ENCODE results near the gene CUX1.

CUX1 gene

GRCh38 chr7:101936223-101936610 is 118.8 kb downstream of the CUX1 start:
- in situ Hi-C loops (cut with HindIII; ENCODE audit: low pct_unique_long_range_greater_than_20kb, low sequenced_read_pairs) = no loop called here
- TF ChIP-seq JUND (IDR thresholded peaks at IDR 0.05; ENCODE audit: low read depth) = no peak
- DNase-seq (ENCODE audit: low read depth in 1 of 2, low spot score in 1 of 2) = no peak

- in situ Hi-C loops (cut with HindIII; ENCODE audit: low pct_unique_long_range_greater_than_20kb, low sequenced_read_pairs) = no loop called here
- no peak for DNase-seq (ENCODE audit: low read depth in 1 of 2, low spot score in 1 of 2)
- TF ChIP-seq JUND (IDR thresholded peaks at IDR 0.05; ENCODE audit: low read depth) = no peak
Observed at GRCh38 chr7:101936611-101937231, 119.3 kb downstream of the CUX1 start.

- DNase-seq (ENCODE audit: low read depth in 1 of 2, low spot score in 1 of 2) = no peak
- in situ Hi-C loops (cut with HindIII; ENCODE audit: low pct_unique_long_range_greater_than_20kb, low sequenced_read_pairs) = no loop called here
- TF ChIP-seq JUND (IDR thresholded peaks at IDR 0.05; ENCODE audit: low read depth) = no peak
Observed at GRCh38 chr7:101937717-101938514, 120.5 kb downstream of the CUX1 start.

- DNase-seq (ENCODE audit: low read depth in 1 of 2, low spot score in 1 of 2) = no peak
- no peak for TF ChIP-seq JUND (IDR thresholded peaks at IDR 0.05; ENCODE audit: low read depth)
- in situ Hi-C loops (cut with HindIII; ENCODE audit: low pct_unique_long_range_greater_than_20kb, low sequenced_read_pairs) = no loop called here
Observed at GRCh38 chr7:101939136-101939695, 121.8 kb downstream of the CUX1 start.

- TF ChIP-seq JUND (IDR thresholded peaks at IDR 0.05; ENCODE audit: low read depth) = no peak
- in situ Hi-C loops (cut with HindIII; ENCODE audit: low pct_unique_long_range_greater_than_20kb, low sequenced_read_pairs) = no loop called here
- no peak for DNase-seq (ENCODE audit: low read depth in 1 of 2, low spot score in 1 of 2)
Observed at GRCh38 chr7:101940151-101940550, 122.7 kb downstream of the CUX1 start.

GRCh38 chr7:101940830-101941229 is 123.4 kb downstream of the CUX1 start:
- no peak for TF ChIP-seq JUND (IDR thresholded peaks at IDR 0.05; ENCODE audit: low read depth)
- no peak for DNase-seq (ENCODE audit: low read depth in 1 of 2, low spot score in 1 of 2)
- in situ Hi-C loops (cut with HindIII; ENCODE audit: low pct_unique_long_range_greater_than_20kb, low sequenced_read_pairs) = no loop called here

- TF ChIP-seq JUND (IDR thresholded peaks at IDR 0.05; ENCODE audit: low read depth) = no peak
- DNase-seq (ENCODE audit: low read depth in 1 of 2, low spot score in 1 of 2) = no peak
- in situ Hi-C loops (cut with HindIII; ENCODE audit: low pct_unique_long_range_greater_than_20kb, low sequenced_read_pairs) = no loop called here
Observed at GRCh38 chr7:101941481-101942383, 124.3 kb downstream of the CUX1 start.

- DNase-seq (ENCODE audit: low read depth in 1 of 2, low spot score in 1 of 2) = no peak
- no peak for TF ChIP-seq JUND (IDR thresholded peaks at IDR 0.05; ENCODE audit: low read depth)
- in situ Hi-C loops (cut with HindIII; ENCODE audit: low pct_unique_long_range_greater_than_20kb, low sequenced_read_pairs) = no loop called here
Observed at GRCh38 chr7:101942603-101943210, 125.3 kb downstream of the CUX1 start.

- no peak for TF ChIP-seq JUND (IDR thresholded peaks at IDR 0.05; ENCODE audit: low read depth)
- no peak for DNase-seq (ENCODE audit: low read depth in 1 of 2, low spot score in 1 of 2)
- in situ Hi-C loops (cut with HindIII; ENCODE audit: low pct_unique_long_range_greater_than_20kb, low sequenced_read_pairs) = no loop called here
Observed at GRCh38 chr7:101943306-101943705, 125.9 kb downstream of the CUX1 start.

- in situ Hi-C loops (cut with HindIII; ENCODE audit: low pct_unique_long_range_greater_than_20kb, low sequenced_read_pairs) = no loop called here
- no peak for TF ChIP-seq JUND (IDR thresholded peaks at IDR 0.05; ENCODE audit: low read depth)
- no peak for DNase-seq (ENCODE audit: low read depth in 1 of 2, low spot score in 1 of 2)
Observed at GRCh38 chr7:101943889-101944600, 126.6 kb downstream of the CUX1 start.

- in situ Hi-C loops (cut with HindIII; ENCODE audit: low pct_unique_long_range_greater_than_20kb, low sequenced_read_pairs) = no loop called here
- TF ChIP-seq JUND (IDR thresholded peaks at IDR 0.05; ENCODE audit: low read depth) = no peak
Observed at GRCh38 chr7:101944611-101945010, 127.2 kb downstream of the CUX1 start.

More at GRCh38 chr7:101944611-101945010, 127.2 kb downstream of the CUX1 start:
- DNase-seq (ENCODE audit: low read depth in 1 of 2, low spot score in 1 of 2) = no peak
